HG03432 (cell line): Measurements from ENCODE around the gene SUN5.

Source experiments
- ATAC-seq: cut with Tn5 transposase; IDR thresholded peaks from one replicate; pipeline ENCODE4 v1.9.1; 2021; ENCODE audit warnings: mild to moderate bottlenecking, moderate library complexity; ENCODE audit not compliant: unreplicated experiment

SUN5 gene

DNA sequence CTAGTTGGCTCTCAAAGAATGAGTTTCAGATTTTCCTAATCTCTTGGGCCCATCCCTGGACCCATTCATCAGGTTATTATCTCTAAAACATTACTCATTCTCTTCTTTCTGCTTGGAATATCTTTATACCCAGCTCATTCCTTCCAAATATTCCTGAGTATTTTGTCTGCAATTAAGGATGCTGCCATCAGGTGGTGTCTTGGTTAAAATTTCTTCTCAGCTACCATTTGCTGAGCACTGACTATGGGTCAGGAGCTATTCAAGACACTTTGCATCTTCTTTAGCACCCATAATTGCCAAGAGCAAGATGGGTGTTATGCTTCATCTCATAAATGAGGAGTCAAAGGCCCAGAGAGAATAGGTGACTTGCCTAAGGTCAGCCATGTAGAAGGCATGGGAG lies 8.4 kb downstream of the SUN5 start:
- no peak for ATAC-seq

DNA sequence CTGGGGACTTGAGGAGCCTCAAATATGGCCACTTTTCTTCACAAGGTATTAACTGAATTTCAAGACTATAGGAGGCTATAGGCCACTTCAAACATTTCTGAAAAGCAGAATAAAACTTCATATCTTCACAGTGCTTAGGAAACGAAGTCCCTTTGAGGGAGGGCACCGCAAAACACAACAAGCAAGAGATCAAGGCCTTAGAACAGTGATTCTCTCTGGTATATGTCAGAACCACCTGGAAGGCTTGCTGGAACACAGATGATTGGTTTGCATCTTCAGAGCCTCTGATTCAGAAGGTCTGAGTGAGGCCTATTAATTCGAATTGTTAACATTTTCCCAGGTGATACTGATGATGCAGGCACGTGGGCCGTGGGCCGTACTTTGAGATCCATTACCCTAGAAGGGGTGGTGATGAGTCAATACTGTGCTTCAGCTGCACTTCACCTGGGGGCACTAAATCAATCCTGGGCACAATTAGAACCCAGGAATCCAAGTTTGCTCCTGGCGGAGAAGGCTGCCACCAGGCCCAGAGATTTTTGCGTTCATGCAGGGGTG lies 10.7 kb downstream of the SUN5 start:
- ATAC-seq: no peak

DNA sequence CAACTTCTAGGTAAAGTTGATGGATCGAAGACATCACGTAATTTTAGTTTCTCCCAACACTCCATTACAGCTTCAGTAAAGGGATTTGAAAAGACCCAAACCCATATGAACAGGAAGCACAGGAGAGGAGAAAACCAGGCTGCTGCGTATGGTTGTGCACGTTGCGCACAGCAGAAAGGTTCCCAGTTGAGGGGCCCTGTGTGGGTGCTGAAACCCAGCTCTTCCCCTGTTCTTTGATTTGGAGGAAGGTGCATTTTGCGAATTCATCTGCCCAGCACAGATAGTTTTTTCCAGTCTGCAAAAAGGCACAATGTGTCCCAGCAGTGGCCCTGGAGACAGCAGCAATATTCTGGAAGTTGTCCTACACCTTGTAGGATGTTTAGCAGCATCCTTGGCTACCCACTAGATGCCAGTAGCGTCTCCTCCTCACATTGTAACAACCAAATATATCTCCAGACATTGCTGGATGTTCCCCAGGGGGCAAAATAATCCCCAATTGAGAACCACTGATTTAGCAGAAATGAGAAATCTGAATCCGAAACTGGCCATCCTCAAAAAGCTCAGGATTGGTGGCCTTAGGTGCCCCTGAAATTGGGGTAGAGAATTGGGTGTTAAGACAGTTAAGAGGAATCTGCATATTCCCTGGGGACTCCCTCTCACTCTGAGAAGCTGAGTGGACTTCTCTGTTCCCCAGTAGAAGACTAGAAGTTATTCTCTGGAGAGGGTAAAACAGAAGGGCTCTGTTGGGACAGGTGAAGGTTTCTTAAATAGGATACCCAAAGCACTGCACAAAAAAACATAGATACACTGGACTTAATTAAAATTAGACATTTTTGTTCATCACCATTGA lies 12.2 kb downstream of the SUN5 start:
- no peak for ATAC-seq

DNA sequence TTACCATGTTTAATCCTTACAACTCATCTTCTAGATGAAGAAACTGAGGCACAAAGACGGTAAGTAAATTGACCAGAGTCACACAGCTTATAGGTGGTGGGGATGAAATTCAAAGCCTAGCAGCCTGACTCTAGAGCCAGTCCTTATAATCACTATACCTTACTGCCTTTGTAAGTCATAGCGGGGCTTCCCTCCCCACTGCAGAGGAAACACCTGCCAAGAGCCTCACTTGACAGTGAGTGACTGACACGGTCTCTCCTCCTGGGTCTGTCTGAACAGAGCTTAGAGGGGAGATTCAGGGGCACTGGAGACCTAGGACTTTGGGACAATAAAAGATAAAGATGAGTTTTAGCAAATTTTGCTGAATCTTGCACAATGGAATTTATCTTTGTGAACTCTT lies 12.8 kb downstream of the SUN5 start:
- no peak for ATAC-seq

DNA sequence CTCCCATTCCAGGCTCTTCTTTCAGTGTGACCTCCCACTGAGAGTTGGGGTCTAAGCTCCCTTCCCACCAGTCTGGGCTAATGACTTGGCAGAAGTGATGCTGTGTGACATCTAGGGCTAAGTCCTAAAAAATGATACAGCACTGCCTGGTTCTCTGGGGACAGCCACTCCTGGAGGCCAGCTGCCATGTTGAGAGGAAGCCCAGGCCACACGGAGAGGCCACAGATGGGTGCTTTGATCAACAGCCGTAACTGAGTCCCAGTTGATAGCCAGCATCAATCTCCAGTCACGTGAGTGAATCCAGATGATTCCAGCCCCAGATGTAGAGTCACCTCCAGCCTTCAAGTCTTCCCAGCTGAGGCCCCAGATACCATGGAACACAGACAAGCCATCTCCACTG lies 13.8 kb downstream of the SUN5 start:
- ATAC-seq: no peak

DNA sequence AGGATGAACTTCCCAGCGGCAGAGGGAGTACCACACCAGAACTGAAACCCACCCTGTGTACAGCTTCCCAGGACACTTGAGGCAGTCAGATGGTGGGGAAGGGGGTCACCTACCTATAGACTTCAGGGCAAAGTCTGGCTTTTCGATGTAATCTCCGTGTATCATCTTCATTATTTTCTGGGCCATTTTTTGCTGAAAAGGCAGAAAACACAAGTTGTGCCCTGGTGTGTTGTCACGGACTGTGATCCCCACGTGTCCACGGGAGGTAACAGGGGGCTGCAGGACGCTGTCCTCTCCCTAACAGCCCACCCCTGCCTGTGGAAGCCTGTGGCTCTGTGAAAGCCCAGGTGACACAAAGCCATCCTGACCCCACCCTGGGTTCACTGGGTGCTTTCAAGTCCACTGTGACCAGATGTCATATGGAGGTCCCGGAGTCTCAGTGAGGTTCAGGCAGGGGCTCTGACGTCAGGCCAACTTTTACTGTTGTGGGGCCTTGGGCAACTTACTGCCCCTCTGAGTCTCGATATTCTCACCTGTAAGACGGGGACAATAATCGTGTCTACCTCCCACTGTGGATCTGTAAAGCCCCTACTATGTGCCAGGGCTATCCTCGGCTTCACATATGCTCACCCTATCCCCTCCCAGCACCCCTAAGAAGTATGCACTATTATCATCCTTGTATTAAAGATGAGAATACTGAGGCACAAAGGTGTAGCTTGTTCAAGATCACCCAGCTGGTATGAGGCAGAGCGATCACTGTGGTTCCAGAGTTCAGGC lies 14.5 kb downstream of the SUN5 start:
- ATAC-seq: no peak

DNA sequence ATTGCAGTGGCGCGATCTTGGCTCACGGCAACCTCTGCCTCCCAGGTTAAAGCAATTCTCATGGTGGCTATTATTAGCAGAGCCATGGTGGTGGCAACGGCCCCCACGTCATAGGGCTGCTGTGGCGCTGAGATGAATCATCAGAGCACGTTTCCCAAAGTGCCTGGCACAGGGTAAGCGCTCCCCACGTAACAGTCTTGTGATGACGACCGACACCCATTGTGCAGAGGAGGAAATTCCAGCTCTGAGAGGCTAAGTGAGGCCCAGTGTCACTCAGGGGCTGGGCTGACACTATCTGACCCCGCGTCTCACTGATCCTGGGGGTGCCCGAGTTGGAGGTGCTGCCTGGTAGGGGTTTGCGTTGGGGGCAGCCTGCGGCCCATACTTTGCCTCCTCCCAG lies 16.2 kb downstream of the SUN5 start:
- ATAC-seq: no peak

DNA sequence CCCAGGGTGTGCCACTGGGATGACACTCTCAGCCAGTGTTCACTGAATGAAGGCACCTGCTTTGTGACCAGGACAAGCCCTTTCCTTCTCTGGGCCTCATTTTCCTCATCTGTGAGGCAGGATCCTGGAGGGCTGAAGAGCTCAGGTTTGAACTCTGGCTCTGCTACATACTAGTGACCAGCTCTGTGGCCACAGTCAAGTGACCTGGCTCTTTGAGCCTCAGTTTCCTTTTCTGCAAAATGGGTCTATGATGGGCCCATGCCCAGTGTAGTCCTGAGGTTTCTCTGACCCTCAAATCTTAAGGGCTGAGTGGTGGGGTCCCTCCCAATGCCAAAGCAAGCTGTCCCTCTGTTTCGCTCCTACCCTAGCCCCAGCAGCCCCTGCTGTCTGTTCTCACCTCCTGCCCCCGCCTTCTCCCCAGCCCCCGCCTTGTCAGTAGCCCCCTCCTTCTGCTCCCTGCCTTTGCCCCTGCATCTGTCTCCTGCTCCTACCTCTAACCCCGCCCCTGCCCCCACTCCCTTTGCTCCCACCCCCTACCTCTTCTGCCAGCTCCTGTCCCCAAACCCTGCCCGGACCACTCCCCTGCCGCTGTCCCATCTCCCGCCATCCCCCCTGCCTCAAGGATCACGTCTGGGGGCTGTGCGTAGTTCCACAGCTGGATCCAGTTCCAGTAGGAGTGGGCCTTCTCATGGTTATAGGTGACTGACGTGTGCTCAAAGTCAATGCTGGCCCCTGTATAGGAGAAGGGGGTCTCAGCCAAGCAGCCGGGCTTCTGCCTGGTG lies 17.0 kb downstream of the SUN5 start:
- ATAC-seq: no peak

DNA sequence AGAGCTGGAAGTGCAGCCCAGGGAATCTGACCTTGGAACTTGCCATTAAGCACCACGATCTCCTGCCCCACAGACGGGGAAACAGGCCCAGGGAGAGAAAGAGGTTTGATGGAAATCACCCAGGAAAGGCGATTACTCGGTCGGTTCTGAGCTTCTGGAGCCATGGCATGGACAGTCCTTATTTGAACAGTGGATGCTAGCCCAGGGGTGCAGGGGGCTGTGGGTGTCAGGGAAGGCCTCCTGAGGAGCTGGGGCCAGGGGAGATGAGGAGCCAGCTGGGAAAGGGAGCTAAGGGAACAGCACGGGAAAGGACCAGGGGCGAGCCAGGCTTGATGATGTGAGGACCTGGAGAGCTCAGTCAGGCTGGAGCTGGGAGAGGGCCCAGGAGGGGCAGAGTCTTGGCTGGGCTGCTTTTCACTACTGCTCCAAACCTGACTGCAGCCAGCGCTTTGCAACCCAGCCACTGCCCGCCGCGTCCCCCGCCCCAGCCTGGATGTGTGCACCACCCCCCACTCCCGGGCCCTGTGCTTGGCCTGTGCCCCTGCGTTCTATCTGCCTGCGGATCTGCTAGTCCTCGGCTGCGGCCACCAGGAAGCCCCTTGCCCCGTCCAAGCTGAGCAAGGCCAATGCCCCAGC lies 17.8 kb downstream of the SUN5 start:
- ATAC-seq: no peak

DNA sequence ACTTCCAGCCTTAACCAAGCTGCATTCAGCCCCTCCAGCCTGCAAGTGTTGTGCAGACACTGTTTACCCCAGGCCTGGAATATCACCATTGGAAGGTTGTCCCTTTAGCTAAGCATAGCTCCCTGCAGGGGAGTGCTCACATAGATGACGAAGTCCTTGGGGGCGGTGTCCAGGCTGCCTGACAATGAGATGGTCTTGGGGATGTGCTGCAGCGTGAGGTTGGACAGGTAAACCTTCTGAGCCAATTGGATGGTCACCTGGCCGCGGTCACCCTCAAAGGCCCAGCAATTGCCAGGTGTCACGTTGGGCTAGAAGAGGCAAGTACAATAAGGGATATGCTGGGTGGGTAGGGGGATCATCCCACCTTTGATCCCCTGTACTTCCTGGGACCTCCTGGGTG lies 18.6 kb downstream of the SUN5 start:
- ATAC-seq: no peak

DNA sequence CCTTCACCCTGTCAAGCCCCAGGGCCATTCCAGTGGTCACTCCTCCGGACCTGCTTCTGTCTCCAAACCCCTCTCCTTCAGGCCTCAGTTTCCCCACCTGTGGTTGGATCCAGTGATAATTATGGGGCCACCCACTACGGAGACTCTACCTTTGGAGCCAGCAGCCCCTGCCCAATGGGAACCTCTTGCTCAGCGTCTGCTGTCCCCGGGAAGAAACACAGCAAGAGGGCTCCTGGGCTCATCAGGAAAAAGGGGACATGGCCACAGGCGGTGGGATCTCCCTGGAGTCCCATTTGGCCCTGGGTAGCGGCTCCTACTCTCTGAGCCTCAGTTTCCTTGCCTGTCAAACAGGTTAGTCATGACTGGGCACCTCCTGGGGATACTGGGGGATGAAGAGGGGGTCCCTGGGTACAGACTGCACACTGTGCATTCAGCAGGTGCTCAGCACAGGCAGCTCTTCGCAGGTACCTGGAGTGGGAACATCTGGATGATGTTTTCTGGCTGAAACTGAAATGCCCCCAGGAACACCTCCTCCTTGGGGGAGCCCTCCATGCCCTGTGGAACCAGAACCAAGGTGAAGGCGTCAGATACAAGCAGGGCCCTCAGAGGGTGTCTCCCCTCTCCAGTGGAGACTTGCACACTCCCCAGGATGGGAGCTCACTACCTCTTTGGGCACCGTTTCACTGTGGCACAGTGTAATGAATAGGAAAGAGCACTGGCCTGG lies 19.4 kb downstream of the SUN5 start:
- no peak for ATAC-seq

DNA sequence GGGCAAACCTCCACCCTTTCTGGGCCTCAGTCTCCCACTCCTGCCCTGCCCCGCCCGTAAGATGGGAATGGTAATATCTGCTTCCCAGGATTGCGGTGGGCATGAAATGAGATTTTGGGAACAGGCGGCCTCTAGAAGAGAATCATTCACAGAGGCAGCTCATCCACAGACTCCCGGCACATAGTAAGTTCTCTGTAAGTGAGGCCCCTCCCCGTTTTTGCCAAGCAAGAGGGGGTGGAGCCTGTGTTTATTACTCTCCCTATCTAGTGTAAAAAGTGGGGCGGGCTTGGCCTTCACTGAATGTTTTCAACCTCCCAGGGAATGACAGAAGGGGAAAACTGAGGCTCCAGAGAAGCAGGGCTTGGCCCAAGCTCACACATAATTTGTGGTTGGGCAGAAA lies 20.0 kb downstream of the SUN5 start:
- no peak for ATAC-seq

DNA sequence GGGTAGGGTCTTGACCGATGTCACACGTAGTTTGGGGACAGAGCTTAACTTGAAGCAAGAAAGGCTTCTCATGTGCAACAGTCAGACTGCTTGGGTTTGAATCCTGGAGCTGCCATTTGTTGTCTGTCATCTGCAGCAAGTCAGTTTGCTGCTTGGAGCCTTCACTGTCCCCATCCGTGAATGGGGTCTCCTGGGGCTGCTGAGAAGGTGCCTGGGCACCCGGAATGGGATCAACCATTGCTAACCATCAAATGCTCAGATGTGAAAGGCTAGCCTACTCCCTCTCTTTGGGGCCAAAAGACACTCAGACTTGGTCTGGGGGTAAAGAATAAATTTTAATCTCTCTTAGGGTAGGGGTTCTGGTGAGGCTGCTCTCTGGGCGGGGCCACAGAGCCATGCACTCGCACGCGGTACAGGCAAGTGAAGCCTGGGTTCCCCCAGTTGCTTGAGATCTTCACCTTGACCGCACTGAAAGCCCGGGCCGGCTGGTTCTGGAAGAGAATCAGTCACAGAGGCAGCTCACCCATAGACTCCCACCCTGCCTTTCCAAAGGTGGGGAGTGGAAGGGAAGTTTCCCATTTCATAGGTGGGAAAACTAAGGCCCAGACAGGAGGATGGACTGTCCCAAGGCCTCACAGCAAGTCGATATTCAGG lies 20.6 kb downstream of the SUN5 start:
- ATAC-seq: no peak

DNA sequence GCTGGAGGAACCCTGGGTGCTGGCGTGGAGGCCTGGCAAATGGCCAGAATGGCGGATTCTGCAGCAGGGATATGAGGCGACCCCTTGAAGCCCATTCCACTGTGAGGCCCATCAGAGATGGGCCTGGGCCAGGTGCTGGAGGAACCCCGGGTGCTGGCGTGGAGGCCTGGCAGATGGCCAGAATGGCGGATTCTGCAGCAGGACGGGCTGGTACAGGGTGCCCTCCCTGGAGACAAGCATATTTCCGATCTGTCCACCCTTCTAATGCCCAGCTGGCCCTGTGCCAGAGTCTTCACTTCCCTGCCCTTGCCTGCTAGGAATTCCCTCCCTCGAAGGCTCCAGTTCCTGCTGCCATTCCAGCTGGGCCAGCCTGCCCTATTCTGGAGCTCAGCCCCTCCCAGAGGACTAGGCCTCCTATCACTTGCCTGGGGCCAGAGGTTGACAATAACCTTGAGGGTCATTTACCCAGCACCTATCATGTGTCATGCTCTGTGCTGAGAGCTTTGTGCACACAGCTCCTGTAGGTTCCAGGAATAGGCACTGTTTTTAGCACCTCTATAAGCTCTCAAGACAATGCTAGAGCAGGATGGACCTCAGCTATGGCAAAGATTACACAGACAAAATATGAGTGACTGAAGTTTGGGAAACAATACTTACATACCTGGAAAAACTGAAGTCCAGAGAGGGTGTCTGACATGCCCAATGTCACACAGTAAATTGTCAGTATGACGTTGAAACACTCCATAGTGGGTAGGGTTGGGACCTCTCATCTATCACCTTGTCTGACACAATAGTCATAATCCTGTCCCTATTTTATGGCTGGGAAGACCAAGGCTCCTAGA lies 21.4 kb downstream of the SUN5 start:
- no peak for ATAC-seq

DNA sequence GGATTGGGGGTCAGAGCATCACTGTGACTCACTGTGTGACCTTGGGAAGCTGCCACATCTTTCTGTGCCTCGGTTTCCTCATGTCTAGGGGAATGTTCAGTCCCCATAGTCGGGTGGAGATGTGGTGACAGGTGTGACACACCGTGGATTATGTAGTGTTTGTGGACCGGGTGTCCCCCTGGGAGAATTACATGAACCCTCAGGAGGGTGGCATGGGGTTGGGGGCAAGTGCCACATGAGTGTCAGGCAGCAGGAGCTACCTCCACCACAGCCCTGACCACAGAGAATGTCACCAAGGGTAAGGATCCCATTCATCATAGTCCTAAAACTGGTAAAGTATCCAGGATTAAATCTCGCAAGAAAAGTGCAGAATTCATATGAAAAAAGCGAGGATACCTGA lies 23.2 kb downstream of the SUN5 start:
- ATAC-seq: no peak

DNA sequence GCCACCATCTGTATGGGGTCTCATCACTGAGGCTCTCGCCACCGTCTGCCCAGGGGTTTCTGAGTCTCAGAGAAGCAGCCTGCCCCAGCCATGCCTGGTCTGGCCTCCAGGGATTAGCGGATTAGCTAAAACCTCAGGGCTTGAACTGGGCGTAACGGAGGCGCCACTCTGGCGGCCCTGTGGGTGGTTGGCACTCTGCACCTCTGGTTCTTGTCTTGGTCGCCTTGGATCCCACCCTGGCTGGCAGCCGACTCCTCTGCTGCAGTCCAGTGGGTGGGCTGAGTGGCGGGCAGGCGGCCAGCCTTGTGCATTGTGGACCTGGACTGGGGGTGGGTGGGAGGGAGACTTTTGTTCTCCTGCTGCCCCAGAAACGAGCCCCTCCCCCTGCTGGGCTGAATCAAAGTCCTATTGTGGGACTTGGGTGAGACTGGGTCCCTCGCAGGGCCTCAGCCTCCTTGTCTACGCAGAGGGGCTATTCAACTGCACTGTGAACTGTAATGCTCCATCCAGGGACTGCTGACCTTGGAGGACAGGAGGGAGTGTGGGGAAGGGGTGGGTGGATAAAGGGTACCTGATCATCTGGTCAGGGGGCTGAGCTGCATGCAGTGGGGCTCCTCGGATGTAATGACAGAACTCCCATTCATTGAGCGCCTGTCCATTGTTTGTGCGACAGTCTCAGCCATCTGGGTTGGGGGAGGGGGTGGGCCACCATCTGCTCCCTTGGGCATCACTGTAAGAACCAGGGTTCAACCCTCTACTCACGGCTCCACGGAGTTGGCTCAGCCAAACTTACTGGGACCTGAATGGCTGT lies 23.9 kb downstream of the SUN5 start:
- ATAC-seq: no peak

DNA sequence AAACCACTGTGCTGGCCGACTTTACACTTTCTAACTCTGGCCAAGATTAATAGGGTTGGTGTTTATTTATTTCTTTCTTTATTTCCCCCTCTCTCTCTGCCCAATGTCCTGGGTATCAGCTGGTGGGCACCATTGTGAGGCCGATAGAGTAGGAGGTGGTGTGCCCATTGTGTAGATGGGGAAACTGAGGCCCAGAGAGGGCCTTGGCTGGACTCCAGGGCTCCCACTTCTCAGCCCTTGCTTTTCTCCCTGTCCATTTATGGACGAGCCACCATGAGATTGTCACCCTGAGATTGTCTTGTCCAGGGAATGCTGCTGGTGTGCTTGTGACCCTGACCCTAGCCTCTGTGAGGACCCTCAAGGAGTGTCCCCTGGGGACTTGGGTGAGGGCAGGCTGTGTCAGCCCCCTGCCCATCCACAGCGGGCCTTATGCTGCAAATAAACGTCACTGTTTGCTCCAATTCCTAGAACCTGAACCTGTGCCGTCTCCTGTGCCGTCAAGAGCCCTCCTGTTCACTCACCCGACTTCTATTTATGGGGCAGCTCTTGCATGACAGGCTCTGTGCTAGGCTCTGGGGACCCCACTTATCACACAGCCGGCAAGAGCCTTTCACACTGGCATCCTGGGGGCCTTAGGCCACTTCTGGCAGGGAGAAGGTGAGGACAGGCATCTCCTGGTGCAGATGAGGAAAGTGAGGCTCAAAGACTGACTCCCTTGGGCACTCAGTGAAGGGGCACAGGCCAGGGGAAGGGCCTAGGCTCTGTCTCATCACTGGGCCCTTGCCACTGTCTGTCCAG lies 24.8 kb downstream of the SUN5 start:
- ATAC-seq: no peak
